ENCODE results near the gene FAM47B.

FAM47B gene

DNA sequence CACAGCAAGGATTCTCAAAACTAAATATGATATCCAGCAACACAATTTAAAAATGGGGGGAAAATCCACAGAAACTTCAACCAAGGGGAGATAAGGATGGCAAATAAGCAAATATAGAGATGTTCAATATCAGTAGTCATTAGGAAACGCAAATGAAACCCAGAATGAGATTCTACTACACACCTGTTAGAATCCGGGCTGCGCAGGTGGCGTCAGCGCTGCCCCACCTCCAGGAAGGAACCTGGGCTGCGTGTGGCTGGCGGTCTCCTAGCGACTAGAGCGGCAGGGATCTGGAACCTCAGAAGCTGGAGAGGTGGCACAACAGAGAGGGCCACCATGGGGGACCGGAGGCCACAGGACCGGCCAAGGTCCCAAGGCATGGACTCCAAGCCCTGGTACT lies at the start of gene FAM47B:
FAM47B (plus strand) TSS at position 301 of the 400 bp plus-strand sequence; CDS start at position 337, 36 bp downstream.
- DNase-seq, result no peak

- DNase-seq, result no peak
Measured at GRCh38 chrX:34893741-34894140, 48.9 kb upstream of the FAM47B start.

DNA sequence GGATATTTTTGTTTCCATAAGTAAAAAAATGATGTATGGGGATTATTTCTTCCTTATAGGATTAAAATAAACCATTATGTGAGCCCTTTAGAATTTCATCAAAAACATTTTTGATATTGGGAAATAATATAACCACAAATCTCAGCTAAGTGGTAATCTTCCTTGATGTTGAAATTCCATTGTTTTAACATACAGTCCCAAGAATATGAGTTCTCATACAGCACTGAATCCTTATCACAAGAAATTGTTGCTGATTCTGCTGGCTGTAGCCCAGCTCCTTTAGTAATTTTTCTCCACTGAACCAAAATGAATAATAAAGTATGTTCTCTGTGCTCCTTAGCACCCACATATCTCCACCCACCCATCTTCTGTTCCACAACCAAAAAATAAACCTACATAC lies 41.9 kb upstream of the FAM47B start:
- DNase-seq, result no peak

DNA sequence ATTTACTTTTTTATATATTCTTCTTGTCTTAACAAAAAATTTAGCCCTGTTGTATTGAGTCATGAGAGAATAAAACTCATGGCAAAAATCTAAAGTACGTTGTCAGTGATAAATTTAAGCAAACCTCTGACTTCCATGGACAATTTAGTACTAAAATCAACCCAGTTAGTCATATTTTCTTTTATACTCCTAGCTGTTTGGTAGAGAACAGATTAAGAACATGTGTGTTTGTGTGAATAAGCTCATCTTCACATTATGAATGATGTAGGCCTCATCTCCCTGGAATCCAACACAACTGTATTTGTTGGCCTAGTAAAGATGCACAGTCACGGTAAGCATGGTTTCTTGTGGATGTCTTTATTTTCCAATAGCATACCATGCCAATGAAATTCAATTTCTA lies 40.8 kb upstream of the FAM47B start:
- DNase-seq, result no peak

GRCh38 chrX:34903316-34903715 lies 39.3 kb upstream of the FAM47B start:
- DNase-seq, result no peak

DNA sequence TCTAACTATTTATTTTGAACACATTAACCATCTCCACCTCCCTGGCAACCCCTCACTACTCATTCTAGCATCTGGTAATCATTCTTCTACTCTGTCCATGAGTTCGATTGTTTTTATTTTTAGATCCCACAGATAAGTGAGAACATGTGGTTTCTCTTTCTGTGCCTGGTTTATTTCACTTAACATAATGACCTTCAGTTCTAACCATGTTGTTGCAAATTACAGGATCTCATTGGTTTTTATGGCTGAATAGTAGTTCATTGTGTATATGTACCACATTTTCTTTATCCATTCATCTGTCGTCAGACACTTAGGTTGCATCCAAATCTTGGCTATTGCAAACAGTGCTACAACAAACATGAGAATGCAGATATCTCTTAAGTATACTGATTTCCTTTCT lies 33.4 kb upstream of the FAM47B start:
- no peak for DNase-seq

GRCh38 chrX:34915463-34916225 lies 27.0 kb upstream of the FAM47B start:
- no peak for DNase-seq

GRCh38 chrX:34917146-34917545 lies 25.4 kb upstream of the FAM47B start:
- DNase-seq, result no peak

DNA sequence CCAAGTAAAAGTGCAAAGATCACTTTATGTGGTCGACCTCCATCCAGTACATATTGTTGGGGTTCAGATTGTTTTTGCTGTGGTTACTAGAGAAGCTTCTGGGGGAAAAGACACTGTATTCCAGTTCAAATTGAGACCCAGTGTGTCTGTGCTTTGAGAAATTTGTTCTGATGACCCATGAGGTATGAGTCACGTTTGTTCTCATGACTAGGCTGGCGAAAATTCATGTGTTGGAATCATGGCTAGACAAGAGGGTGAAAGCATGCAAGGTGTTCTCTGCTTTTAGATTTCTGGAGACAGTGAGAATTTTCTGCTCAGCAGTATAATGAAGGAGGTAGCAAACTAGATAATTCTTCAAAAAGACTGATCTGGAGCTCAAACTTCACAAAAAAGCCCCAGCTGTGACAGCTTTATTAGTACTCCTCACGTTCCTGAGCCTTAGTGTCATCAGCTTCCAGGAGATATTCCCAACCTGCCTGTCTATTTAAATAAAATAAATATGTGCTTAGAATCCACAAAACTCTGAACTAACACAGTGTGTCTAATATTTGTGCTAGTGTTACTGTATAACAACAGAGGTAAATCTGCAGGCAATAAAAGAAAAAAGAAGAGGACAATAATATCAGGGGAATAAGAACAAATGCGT lies 24.4 kb upstream of the FAM47B start:
- no peak for DNase-seq

- no peak for DNase-seq
Measured at GRCh38 chrX:34918856-34919255, 23.7 kb upstream of the FAM47B start.

GRCh38 chrX:34927866-34928265 lies 14.7 kb upstream of the FAM47B start:
- no peak for DNase-seq

- no peak for DNase-seq
Measured at GRCh38 chrX:34943235-34943634, 639 bp downstream of the FAM47B start.

DNA sequence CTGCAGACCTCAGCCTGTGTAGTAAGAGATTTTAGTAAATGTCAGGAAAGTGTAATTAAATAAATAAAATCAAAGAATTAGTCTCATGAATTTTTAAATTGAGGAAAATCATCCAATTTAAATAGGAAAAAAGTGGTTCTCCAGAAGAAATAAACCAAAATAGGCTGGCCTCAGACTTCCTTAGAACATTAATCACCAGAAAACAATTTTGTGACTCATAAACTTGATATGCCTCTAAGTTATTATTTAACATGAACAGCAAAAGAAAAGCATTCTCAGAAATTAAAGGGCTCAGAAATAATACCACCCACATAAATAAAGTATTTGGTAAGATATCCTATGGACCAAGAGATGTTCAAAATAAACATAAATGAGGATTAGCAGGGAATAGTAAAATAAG lies 14.3 kb downstream of the FAM47B start:
- no peak for DNase-seq

- DNase-seq, result no peak
Measured at GRCh38 chrX:34961662-34962061, 19.1 kb downstream of the FAM47B start.

DNA sequence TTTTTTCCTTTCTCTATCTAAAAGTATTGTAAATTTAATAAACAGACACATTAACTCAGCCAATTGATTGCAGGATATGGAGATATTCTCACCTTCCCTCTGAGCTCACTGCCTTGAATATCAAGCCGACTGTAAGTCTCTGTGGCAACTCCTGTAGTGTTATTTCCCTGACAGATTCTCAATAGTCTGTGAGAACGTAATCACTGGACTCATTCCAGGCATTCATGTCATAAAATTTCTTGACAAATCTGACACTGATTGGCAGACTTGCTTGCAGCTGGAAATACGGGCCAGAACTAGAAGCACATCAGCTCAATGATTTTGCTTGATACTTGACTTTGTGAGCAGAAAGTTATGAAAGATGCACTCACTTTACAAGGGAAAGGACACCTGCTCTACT lies 29.6 kb downstream of the FAM47B start:
- DNase-seq, result no peak

- DNase-seq, result no peak
Measured at GRCh38 chrX:34978171-34978570, 35.6 kb downstream of the FAM47B start.

DNA sequence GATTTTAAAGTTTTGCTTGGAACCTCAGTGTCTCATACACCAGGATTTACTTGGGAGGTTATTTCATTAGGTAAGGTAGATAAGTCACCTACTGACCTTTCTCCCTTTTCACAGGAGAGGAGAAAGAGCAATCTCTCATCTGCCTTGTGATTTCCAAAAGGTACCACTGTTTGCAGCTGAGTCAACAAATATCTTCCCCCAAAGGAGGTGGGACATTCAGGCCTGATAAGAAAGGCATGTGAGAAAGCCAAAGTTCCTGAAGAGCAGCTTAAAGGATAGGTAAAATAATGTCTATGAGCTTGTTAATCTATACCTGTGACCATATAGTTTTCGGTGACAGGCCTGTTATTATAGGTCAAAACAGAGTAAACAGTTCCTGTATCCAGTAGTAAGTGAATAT lies 45.0 kb downstream of the FAM47B start:
- DNase-seq, result no peak

All from NCI-H226 (cell line).